Calu3 (cell line): Measurements from ENCODE around the gene ZNF580. TPM values are rescaled to one million over a fixed set of nuclear protein-coding genes. Genes with fewer than 3 reads are reported as not detected.

Experiments
- BruUV-seq: library from RNA; stranded (reverse); fragments of 400-500 nt; replicated peaks from 2 replicates; lab custom pipeline; 2021; lab: Mats Ljungman, UMichigan
- CTCF ChIA-PET: fragments of 300-600 bp; sonication (Branson Sonifier 250); formaldehyde crosslinking; loops from one replicate; lab custom pipeline; 2022; ENCODE audit warnings: antibody characterized with exemption; lab: Charles Lee
- DNase-seq: peaks from one replicate; pipeline ENCODE4 v3.0.0; 2022
- H3K27ac Mint-ChIP-seq: one replicate; pipeline ENCODE4 v1.8.0; 2022; ENCODE audit warnings: mixed read lengths; ENCODE audit not compliant: unreplicated experiment
- H3K27me3 Mint-ChIP-seq: one replicate; pipeline ENCODE4 v1.8.0; 2022; ENCODE audit warnings: mixed read lengths; ENCODE audit not compliant: unreplicated experiment
- H3K36me3 Mint-ChIP-seq: one replicate; pipeline ENCODE4 v1.8.0; 2022; ENCODE audit warnings: mild to moderate bottlenecking, moderate library complexity, mixed read lengths; ENCODE audit not compliant: insufficient read depth, unreplicated experiment
- H3K4me1 Mint-ChIP-seq: one replicate; pipeline ENCODE4 v1.8.0; 2022; ENCODE audit warnings: mild to moderate bottlenecking, low read depth, mixed read lengths; ENCODE audit not compliant: unreplicated experiment
- H3K4me3 Mint-ChIP-seq: one replicate; pipeline ENCODE4 v1.8.0; 2022; ENCODE audit warnings: mild to moderate bottlenecking, low read depth, moderate library complexity, mixed read lengths; ENCODE audit not compliant: unreplicated experiment
- H3K9me3 Mint-ChIP-seq: one replicate; pipeline ENCODE4 v1.8.0; 2022; ENCODE audit warnings: low read depth, mixed read lengths; ENCODE audit not compliant: unreplicated experiment
- intact Hi-C: fragments of 100-400 bp; cut with micrococcal nuclease; formaldehyde crosslinking; loops from one replicate; pipeline ENCODE4 v1.10.0; 2022; ENCODE audit not compliant: unreplicated experiment
- total RNA-seq: library from RNA; stranded (reverse); gene quantifications from 2 replicates; pipeline ENCODE4 v1.2.3, GENCODE V29; 2022
- TF ChIP-seq, protein P1 (sequence below): fragments of 200-600 bp; IDR thresholded peaks from one replicate; pipeline ENCODE4 v1.8.0; 2022; ENCODE audit warnings: antibody characterized with exemption; ENCODE audit not compliant: unreplicated experiment

Gene ZNF580
- total RNA-seq, 1 experiment from 2014 or later = 35.6 TPM

DNA sequence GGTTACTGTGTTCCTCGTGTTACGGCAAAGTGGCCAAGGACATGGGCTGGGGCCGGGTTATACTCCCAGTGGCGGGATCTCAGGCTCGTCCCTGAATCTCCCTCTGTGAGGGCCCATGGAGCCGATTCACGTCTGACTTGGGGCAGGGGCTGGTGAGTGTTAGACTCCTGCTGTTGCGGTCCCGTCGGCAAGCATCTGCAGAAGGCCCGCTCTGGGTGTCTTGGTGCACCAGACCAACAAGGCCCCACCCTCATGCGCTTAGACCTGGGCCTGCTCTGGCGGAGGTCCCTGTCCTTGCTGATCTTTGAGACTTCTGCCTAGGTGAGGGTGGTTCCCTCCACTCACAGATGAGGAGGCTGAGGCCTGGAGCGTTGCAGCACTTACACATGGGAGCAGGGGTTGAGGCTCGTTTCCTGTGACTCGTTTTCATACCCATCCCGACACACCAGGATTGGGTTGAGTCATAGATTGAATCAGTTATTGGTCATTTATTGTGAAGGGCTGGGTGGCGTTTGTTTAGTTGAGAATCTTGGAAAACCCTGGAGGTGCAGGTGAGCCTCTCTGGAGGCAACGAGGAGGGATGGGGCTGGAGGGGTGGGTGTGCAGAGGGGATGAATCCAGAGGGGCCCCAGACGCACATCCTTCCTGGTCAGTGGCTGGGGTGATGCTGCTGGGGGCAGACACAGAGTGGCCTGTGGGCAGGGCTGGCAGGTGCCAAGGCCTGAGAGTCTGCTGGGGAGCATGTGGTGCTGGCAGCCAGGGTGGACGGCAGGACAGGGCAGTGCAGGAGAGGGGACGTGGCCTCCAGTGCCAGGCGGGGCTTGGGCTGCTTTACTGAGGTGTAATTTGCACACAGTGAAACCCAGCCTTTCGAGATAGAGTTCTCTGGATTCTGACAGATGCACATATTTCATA, 38.8 kb downstream of the ZNF580 start:
- DNase-seq = no peak
- peaks cover 67% of the 10 kb centered on the region for H3K36me3 Mint-ChIP-seq
- BruUV-seq = no TSS peak
- peaks cover 45% of the 10 kb centered on the region for H3K4me1 Mint-ChIP-seq
- CTCF ChIA-PET = no interaction called here
- H3K27me3 Mint-ChIP-seq = no peaks in the 10 kb centered on the region
- H3K9me3 Mint-ChIP-seq = no peaks in the 10 kb centered on the region
- TF ChIP-seq, protein P1, sequence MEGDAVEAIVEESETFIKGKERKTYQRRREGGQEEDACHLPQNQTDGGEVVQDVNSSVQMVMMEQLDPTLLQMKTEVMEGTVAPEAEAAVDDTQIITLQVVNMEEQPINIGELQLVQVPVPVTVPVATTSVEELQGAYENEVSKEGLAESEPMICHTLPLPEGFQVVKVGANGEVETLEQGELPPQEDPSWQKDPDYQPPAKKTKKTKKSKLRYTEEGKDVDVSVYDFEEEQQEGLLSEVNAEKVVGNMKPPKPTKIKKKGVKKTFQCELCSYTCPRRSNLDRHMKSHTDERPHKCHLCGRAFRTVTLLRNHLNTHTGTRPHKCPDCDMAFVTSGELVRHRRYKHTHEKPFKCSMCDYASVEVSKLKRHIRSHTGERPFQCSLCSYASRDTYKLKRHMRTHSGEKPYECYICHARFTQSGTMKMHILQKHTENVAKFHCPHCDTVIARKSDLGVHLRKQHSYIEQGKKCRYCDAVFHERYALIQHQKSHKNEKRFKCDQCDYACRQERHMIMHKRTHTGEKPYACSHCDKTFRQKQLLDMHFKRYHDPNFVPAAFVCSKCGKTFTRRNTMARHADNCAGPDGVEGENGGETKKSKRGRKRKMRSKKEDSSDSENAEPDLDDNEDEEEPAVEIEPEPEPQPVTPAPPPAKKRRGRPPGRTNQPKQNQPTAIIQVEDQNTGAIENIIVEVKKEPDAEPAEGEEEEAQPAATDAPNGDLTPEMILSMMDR = no peak
- H3K27ac Mint-ChIP-seq = peak overlapping the region; percentile 19
- H3K4me3 Mint-ChIP-seq = no peak overlapping the region
- intact Hi-C loops = loop anchor here (10.0 kb wide), 1 partner anchor 125 kb away; no protein-coding TSS in a partner anchor

DNA sequence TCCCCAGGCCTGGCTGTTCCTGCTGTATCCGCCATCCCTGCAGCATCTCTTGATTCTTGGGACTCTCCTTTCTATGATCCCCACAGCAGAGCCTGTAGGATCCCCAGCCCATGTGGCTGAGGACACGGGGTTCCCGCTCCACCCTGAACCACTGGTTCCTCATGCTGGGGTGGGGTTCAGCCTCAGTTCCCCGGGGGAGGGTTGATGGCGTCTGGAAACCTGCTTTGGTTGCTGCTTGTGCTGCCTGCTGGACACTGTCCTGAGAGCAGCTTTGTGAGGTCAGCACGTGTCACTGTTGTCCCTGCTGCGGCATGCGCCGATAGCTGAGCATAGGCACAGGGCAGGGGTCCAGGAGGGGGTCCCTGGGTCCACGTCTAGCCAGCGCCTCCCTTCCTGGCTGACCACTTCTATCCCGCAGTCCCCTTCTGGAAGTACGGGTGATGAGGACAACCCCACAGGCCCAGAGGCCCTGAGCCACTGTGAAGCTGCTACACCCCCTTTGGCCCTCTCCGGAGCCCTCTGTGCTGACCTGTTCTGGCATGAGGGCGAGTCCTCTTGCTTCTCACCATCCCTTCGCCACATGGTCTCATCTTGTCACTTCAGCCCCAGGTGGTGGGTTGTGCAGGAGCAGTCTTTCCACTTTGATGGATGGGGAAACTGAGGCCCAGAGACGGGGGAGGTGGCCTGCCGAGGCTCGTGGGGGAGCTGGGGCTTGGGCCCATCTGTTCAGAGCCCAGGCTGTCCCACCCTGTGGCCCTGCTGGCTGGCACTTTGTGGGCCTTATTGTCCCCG, 39.7 kb downstream of the ZNF580 start:
- Mint-ChIP-seq H3K36me3 (peaks cover 64% of the 10 kb centered on the region), H3K27ac (peak overlapping the region; percentile 19), H3K9me3 (no peaks in the 10 kb centered on the region), H3K4me3 (no peak overlapping the region), H3K27me3 (no peaks in the 10 kb centered on the region), H3K4me1 (peaks cover 52% of the 10 kb centered on the region)
- no TSS peak for BruUV-seq
- intact Hi-C loops = loop anchor here (10.0 kb wide), 1 partner anchor 124 kb away; no protein-coding TSS in a partner anchor
- no peak for DNase-seq
- TF ChIP-seq, protein P1 = no peak
- CTCF ChIA-PET = no interaction called here

DNA sequence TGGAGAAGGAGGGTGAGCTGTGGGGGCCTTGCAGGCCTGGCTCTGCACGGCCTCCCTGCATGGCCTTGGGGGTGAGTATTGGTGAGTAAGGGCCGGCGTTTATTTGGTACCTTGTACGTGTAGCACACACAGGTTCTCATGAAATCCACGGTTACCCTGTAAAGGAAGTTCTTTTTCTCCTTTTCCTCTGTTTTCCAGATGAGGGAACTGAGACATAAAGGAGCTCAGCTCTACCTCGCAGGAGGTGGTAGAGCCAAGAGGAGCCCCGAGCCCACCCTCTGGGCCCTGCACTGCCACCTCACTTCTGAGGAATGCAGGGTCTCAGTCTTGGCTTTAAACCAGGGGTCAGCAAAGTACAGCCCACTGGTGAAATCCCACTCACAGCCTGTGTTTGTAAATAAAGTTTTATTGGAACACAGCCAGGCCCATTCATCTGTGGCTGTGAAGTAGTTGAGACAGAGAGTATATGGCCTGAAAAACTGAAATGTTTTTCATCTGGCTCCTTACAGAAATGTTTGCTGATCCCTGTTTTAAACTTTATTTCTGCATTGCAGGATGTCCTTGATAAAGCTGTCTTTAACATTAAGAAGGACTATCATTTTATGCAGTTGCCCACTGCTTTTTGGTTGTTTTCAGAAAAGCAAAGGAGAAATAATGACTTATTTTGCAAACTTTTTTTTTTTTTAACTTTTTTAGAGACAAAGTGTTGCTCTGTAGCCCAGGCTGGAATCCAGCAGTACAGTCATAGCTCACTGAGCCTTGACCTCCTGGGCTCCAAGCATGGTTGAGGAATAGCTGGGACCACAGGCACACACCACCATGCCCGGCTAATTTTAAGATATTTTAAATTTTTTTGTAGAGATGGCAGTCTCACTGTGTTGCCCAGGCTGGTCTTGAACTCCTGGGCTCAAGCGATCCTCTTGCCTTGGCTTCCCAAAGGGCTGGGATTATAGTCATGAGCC, 40.6 kb downstream of the ZNF580 start:
- BruUV-seq = no TSS peak
- intact Hi-C loops = loop anchor here (10.0 kb wide), 1 partner anchor 123 kb away; no protein-coding TSS in a partner anchor
- DNase-seq = no peak
- no peaks in the 10 kb centered on the region for H3K9me3 Mint-ChIP-seq
- CTCF ChIA-PET = no interaction called here
- TF ChIP-seq, protein P1 = no peak
- peaks cover 59% of the 10 kb centered on the region for H3K4me1 Mint-ChIP-seq
- H3K27me3 Mint-ChIP-seq = no peaks in the 10 kb centered on the region
- peaks cover 65% of the 10 kb centered on the region for H3K36me3 Mint-ChIP-seq
- H3K27ac Mint-ChIP-seq = no peak overlapping the region
- no peak overlapping the region for H3K4me3 Mint-ChIP-seq
